Neural progenitor cell (in vitro differentiated cells): ENCODE measurements around the gene DIAPH2. TPM values are rescaled to one million over a fixed set of nuclear protein-coding genes. Genes with fewer than 3 reads are reported as not detected.
A peak's percentile ranks its signal among the peaks of the same experiment; 100 is the strongest.

ENCODE experiments used
- DNase-seq: peaks from one replicate; pipeline ENCODE4 v3.0.0-alpha.2; 2016; ENCODE audit warnings: low spot score
- H2AFZ ChIP-seq: fragments of 200-600 bp; sonication (generic); replicated peaks from 2 replicates; pipeline ENCODE4 v1.6.1; 2016; ENCODE audit warnings: antibody characterized with exemption
- H3F3A ChIP-seq: fragments of 200-600 bp; sonication (generic); 2 replicates; pipeline ENCODE4 v1.6.1; 2016; ENCODE audit warnings: antibody characterized with exemption, low read depth
- H3K27ac ChIP-seq: fragments of 200-600 bp; sonication (generic); 2 replicates; pipeline ENCODE4 v1.5.1; 2016; ENCODE audit warnings: mild to moderate bottlenecking
- H3K27me3 ChIP-seq: fragments of 200-600 bp; sonication (generic); 2 replicates; pipeline ENCODE4 v1.6.1; 2016; ENCODE audit warnings: mild to moderate bottlenecking, moderate library complexity
- H3K36me3 ChIP-seq: fragments of 200-600 bp; sonication (generic); 2 replicates; pipeline ENCODE4 v1.5.1; 2016
- H3K4me1 ChIP-seq: fragments of 200-600 bp; sonication (generic); 2 replicates; pipeline ENCODE4 v1.6.1; 2016; ENCODE audit warnings: mixed run types
- H3K4me2 ChIP-seq: fragments of 200-600 bp; sonication (generic); 2 replicates; pipeline ENCODE4 v1.6.1; 2016
- H3K4me3 ChIP-seq: fragments of 200-600 bp; sonication (generic); 2 replicates; pipeline ENCODE4 v1.5.1; 2016
- H3K79me2 ChIP-seq: fragments of 200-600 bp; sonication (generic); 2 replicates; pipeline ENCODE4 v1.6.1; 2016; ENCODE audit warnings: low read depth
- H3K9ac ChIP-seq: fragments of 200-600 bp; sonication (generic); 2 replicates; pipeline ENCODE4 v1.6.1; 2016
- H3K9me3 ChIP-seq: fragments of 200-600 bp; sonication (generic); 2 replicates; pipeline ENCODE4 v1.5.1; 2016; ENCODE audit warnings: low read depth
- H4K20me1 ChIP-seq: fragments of 200-600 bp; sonication (generic); 2 replicates; pipeline ENCODE4 v1.6.1; 2016; ENCODE audit warnings: low read depth
- H3K27ac Mint-ChIP-seq: 3 replicates; pipeline ENCODE4 v1.8.0; 2021; ENCODE audit warnings: mixed read lengths
- H3K27me3 Mint-ChIP-seq: 2 replicates; pipeline ENCODE4 v1.8.0; 2022; ENCODE audit warnings: low read depth, mild to moderate bottlenecking, inconsistent platforms, moderate library complexity, mixed read lengths; ENCODE audit not compliant: insufficient read depth
- H3K36me3 Mint-ChIP-seq: 3 replicates; pipeline ENCODE4 v1.8.0; 2021; ENCODE audit warnings: mixed read lengths
- H3K4me1 Mint-ChIP-seq: 3 replicates; pipeline ENCODE4 v1.8.0; 2021; ENCODE audit warnings: mixed read lengths
- H3K4me3 Mint-ChIP-seq: 3 replicates; pipeline ENCODE4 v1.8.0; 2021; ENCODE audit warnings: mild to moderate bottlenecking, moderate library complexity, mixed read lengths
- H3K9me3 Mint-ChIP-seq: 3 replicates; pipeline ENCODE4 v1.8.0; 2020; ENCODE audit warnings: mixed read lengths
- EZH2 ChIP-seq: fragments of 200-600 bp; sonication (generic); IDR thresholded peaks from 2 replicates; pipeline ENCODE4 v1.6.1; 2017; ENCODE audit warnings: antibody characterized with exemption, mild to moderate bottlenecking, moderate library complexity
- EZH2phosphoT487 ChIP-seq: fragments of 200-600 bp; sonication (generic); IDR thresholded peaks from 2 replicates; pipeline ENCODE4 v1.6.1; 2017; ENCODE audit warnings: antibody characterized with exemption
- total RNA-seq: library from RNA; depleted of rRNA; stranded (reverse); fragments of >200 nt; gene quantifications from 2 replicates; pipeline ENCODE4 v1.2.3, GENCODE V29; 2015; ENCODE audit warnings: low replicate concordance
- TF ChIP-seq, protein P1 (sequence below): fragments of 200-600 bp; sonication (generic); IDR thresholded peaks from 2 replicates; pipeline ENCODE4 v1.5.1; 2017; ENCODE audit warnings: antibody characterized with exemption, mild to moderate bottlenecking

DIAPH2 gene
- total RNA-seq, 1 donor from 2014 or later: 24.0 TPM

DNA sequence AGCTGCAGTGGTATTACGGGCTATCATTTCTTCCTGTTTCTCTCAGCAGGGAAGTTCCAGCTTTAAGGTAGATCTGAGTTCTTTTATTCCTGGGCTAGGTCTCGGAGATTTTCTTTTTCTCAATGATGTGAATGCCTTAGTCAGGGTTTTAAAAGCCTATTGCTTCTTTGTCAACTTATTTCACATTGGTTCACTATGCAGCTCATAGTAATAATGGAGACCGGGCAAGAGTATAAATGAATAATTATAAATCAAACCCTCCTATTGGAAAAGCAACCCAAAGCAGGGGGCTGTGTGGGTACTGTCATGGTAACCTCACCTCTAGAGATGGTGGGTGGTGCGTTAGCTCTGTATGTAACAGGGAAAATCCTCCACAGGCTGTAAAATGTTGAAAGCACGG is 762.7 kb downstream of the DIAPH2 start:
- Mint-ChIP-seq H3K27ac (peak overlapping the region; percentile 94), H3K27me3 (no peaks in the 10 kb centered on the region), H3K4me1 (peaks cover 71% of the 10 kb centered on the region), H3K4me3 (peak overlapping the region; percentile 49), H3K36me3 (no peaks in the 10 kb centered on the region), H3K9me3 (no peaks in the 10 kb centered on the region)
- peak overlapping the region; percentile 54 for H3K4me2 ChIP-seq
- no peak for DNase-seq
- peak overlapping the region; percentile 83 for H3K27ac ChIP-seq
- H3K9ac ChIP-seq: no peak overlapping the region
- no peaks in the 10 kb centered on the region for H3K79me2 ChIP-seq
- peaks cover 63% of the 10 kb centered on the region for H3K4me1 ChIP-seq
- peaks cover 25% of the 10 kb centered on the region for H3F3A ChIP-seq
- H3K9me3 ChIP-seq: no peaks in the 10 kb centered on the region
- peak overlapping the region; percentile 10 for H3K4me3 ChIP-seq
- H3K36me3 ChIP-seq: no peaks in the 10 kb centered on the region
- H2AFZ ChIP-seq: peak overlapping the region; percentile 42
- H3K27me3 ChIP-seq: no peaks in the 10 kb centered on the region
- no peak for TF ChIP-seq EZH2
- H4K20me1 ChIP-seq: no peaks in the 10 kb centered on the region

DNA sequence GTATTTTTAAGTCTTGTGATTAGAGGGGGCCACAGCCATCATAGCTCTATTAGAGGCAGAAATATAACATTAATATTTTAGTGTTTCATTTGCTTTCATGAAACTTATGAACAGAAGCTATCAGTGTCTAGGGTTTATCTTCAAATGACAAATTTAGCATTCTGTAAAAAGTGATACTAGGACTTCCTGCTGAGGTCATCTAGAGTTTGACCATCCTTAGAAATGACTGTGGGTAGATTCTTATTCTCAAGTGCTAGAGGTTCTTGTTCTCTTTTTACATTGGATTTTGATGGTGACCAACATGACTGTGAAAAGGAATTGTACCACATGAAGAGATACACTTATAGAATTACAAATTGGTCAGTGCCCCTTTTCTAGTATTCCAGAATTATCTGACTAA is 767.6 kb downstream of the DIAPH2 start:
- H3K4me2 ChIP-seq: no peak overlapping the region
- peaks cover 18% of the 10 kb centered on the region for H3F3A ChIP-seq
- no peak overlapping the region for H3K27ac Mint-ChIP-seq
- TF ChIP-seq EZH2phosphoT487 (no peak), EZH2 (no peak)
- TF ChIP-seq, protein P1, sequence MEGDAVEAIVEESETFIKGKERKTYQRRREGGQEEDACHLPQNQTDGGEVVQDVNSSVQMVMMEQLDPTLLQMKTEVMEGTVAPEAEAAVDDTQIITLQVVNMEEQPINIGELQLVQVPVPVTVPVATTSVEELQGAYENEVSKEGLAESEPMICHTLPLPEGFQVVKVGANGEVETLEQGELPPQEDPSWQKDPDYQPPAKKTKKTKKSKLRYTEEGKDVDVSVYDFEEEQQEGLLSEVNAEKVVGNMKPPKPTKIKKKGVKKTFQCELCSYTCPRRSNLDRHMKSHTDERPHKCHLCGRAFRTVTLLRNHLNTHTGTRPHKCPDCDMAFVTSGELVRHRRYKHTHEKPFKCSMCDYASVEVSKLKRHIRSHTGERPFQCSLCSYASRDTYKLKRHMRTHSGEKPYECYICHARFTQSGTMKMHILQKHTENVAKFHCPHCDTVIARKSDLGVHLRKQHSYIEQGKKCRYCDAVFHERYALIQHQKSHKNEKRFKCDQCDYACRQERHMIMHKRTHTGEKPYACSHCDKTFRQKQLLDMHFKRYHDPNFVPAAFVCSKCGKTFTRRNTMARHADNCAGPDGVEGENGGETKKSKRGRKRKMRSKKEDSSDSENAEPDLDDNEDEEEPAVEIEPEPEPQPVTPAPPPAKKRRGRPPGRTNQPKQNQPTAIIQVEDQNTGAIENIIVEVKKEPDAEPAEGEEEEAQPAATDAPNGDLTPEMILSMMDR: no peak
- H3K27me3 ChIP-seq: no peaks in the 10 kb centered on the region
- no peaks in the 10 kb centered on the region for H3K36me3 ChIP-seq
- H3K4me1 Mint-ChIP-seq: peaks cover 37% of the 10 kb centered on the region
- DNase-seq: no peak
- H3K9ac ChIP-seq: no peak overlapping the region
- H3K27ac ChIP-seq: no peak overlapping the region
- no peaks in the 10 kb centered on the region for H3K9me3 ChIP-seq
- H3K4me3 Mint-ChIP-seq: no peak overlapping the region
- peaks cover 6% of the 10 kb centered on the region for H3K9me3 Mint-ChIP-seq
- no peaks in the 10 kb centered on the region for H3K27me3 Mint-ChIP-seq
- H3K4me1 ChIP-seq: peaks cover 40% of the 10 kb centered on the region
- no peaks in the 10 kb centered on the region for H3K36me3 Mint-ChIP-seq
- H3K4me3 ChIP-seq: no peak overlapping the region
- H3K79me2 ChIP-seq: no peaks in the 10 kb centered on the region
- H2AFZ ChIP-seq: no peak overlapping the region
- no peaks in the 10 kb centered on the region for H4K20me1 ChIP-seq

DNA sequence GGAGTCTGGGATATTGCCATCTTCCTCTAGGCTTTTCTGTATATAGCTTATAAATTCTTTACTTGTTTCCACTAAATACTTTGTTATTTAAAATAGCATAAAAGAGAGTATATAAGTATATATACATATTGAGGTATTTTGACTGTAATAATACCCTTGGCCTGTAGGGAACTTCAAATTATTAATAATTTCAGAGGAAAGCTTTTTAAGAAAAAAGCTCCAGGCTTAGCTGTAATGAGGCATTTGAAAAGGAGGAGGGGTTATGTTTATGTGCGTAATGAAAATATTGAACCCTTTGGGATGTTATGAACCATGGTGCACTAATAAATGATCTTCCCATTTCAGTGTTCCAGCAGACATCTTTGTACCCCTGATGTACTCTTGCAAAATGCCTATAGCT is 777.1 kb downstream of the DIAPH2 start:
- no peak overlapping the region for H3K27ac Mint-ChIP-seq
- Histone ChIP-seq H3K27ac (no peak overlapping the region), H3K9me3 (no peaks in the 10 kb centered on the region), H3K27me3 (no peaks in the 10 kb centered on the region), H3K36me3 (no peaks in the 10 kb centered on the region), H3K79me2 (no peaks in the 10 kb centered on the region), H3K4me1 (peaks cover 29% of the 10 kb centered on the region), H4K20me1 (no peaks in the 10 kb centered on the region), H2AFZ (no peak overlapping the region), H3F3A (peaks cover 4% of the 10 kb centered on the region), H3K4me3 (no peak overlapping the region), H3K9ac (no peak overlapping the region), H3K4me2 (no peak overlapping the region)
- H3K27me3 Mint-ChIP-seq: no peaks in the 10 kb centered on the region
- H3K4me1 Mint-ChIP-seq: peaks cover 24% of the 10 kb centered on the region
- H3K9me3 Mint-ChIP-seq: peaks cover 8% of the 10 kb centered on the region
- H3K4me3 Mint-ChIP-seq: no peak overlapping the region
- H3K36me3 Mint-ChIP-seq: no peaks in the 10 kb centered on the region
- TF ChIP-seq, protein P1: peak; percentile 11
- TF ChIP-seq EZH2 (no peak), EZH2phosphoT487 (no peak)
- no peak for DNase-seq

DNA sequence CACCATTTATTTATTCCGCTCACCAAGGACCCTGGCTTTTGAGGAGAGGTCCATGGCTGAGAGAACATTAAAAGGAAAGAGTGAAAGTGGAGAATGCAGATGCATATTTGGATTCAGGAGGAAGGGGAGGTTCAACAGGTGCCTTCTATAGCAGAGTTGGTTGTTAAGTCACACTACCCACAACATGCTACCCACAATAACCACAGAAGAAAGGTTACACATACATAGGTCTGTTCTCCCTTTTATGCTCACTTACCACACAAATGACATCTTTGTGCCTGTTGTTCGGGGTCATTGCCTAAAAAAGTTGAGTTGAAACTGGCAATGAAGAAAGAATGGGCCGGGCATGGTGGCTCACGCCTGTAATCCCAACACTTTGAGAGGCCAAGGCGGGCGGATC is 786.4 kb downstream of the DIAPH2 start:
- peaks cover 5% of the 10 kb centered on the region for H3K4me1 Mint-ChIP-seq
- H3K4me3 Mint-ChIP-seq: no peak overlapping the region
- peaks cover 19% of the 10 kb centered on the region for H3K4me1 ChIP-seq
- H4K20me1 ChIP-seq: no peaks in the 10 kb centered on the region
- H3K9me3 ChIP-seq: no peaks in the 10 kb centered on the region
- H3K36me3 Mint-ChIP-seq: no peaks in the 10 kb centered on the region
- DNase-seq: no peak
- H3K9ac ChIP-seq: no peak overlapping the region
- no peaks in the 10 kb centered on the region for H3K27me3 ChIP-seq
- no peak for TF ChIP-seq EZH2
- TF ChIP-seq, protein P1: no peak
- TF ChIP-seq EZH2phosphoT487: no peak
- H3K4me3 ChIP-seq: no peak overlapping the region
- H3K27me3 Mint-ChIP-seq: peaks cover 2% of the 10 kb centered on the region
- H3K27ac Mint-ChIP-seq: no peak overlapping the region
- H3K4me2 ChIP-seq: no peak overlapping the region
- no peaks in the 10 kb centered on the region for H3K9me3 Mint-ChIP-seq
- H2AFZ ChIP-seq: no peak overlapping the region
- H3K79me2 ChIP-seq: no peaks in the 10 kb centered on the region
- H3K27ac ChIP-seq: no peak overlapping the region
- H3K36me3 ChIP-seq: no peaks in the 10 kb centered on the region
- H3F3A ChIP-seq: no peaks in the 10 kb centered on the region
